Measurements from ENCODE around the gene SIK2. TPM values are rescaled to one million over a fixed set of nuclear protein-coding genes. Genes with fewer than 3 reads are reported as not detected.

Gene SIK2
- total RNA-seq, 1 donor from 2014 or later, result 16.3 TPM

DNA sequence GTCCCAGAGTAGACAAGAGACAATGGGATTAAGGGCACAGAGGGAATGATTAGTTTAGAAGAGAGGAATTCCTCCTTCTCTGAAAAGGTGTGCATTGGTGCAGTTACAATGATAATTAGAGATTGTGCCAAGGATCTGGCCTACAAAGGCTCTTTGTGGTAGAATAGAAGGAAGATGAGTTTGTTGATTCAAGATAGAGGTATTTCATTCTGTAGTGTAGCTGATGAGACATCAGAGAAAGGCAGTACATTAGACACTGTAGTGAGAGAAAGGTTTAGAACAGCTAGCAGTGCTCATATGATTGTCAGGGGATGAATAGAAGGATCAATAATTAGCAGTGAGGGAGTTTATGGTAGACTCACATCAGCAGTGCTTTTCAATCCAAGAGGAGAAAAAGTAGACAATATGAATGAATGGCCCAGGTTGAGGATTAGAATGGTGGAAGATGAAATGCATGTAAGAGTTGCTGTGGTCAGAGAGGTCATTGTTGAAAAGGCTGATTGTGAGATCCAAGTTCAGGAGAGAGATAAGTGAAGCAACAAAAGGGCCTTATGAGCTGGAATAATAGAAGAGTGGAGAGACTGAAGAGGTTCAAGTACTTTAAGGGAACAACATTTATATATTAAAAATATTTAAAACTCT is 28.9 kb downstream of the SIK2 start:
- H3K27me3 Mint-ChIP-seq (ENCODE audit: insufficient read depth, low read depth), result no peaks in the 10 kb centered on the region
- no peaks in the 10 kb centered on the region for H3K36me3 ChIP-seq
- H3K9me3 Mint-ChIP-seq, result no peaks in the 10 kb centered on the region
- H3K9ac ChIP-seq, result no peak overlapping the region
- DNase-seq (ENCODE audit: low spot score), result peak; percentile 17
- no peaks in the 10 kb centered on the region for H4K20me1 ChIP-seq (ENCODE audit: low read depth)
- H3K4me1 Mint-ChIP-seq, result peaks cover 19% of the 10 kb centered on the region
- H3K79me2 ChIP-seq (ENCODE audit: low read depth), result peaks cover 3% of the 10 kb centered on the region
- H3K4me3 ChIP-seq, result no peak overlapping the region
- H3K9me3 ChIP-seq (ENCODE audit: low read depth), result no peaks in the 10 kb centered on the region
- H3K27ac ChIP-seq, result no peak overlapping the region
- peaks cover 8% of the 10 kb centered on the region for H3K36me3 Mint-ChIP-seq
- H2AFZ ChIP-seq (replicated peaks), result no peak overlapping the region
- no peaks in the 10 kb centered on the region for H3K27me3 ChIP-seq
- H3K4me2 ChIP-seq, result peak overlapping the region; percentile 53
- peaks cover 11% of the 10 kb centered on the region for H3F3A ChIP-seq (ENCODE audit: low read depth)
- H3K27ac Mint-ChIP-seq, result no peak overlapping the region
- no peak for TF ChIP-seq EZH2phosphoT487 (IDR thresholded peaks at IDR 0.05)
- no peak overlapping the region for H3K4me3 Mint-ChIP-seq
- peaks cover 41% of the 10 kb centered on the region for H3K4me1 ChIP-seq

DNA sequence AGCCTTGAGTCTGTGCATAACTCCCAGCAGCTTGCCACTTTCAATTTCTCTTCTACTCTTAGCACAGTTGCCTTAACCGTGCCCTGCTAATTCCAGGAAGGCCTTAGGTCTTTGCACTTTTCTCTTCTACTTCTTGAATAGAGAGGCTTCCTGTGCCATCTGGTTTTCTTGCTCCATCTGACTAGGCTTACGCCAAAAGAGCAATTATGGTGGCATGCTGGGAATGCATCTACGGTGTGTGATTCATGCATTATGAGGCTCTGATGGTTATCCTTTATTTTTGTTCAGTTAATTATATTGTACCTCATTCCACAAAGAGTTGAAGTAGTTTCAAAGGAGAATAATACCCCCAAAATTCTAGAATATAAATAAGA is 29.4 kb downstream of the SIK2 start:
- DNase-seq (ENCODE audit: low spot score), result no peak
- peaks cover 3% of the 10 kb centered on the region for H3K79me2 ChIP-seq (ENCODE audit: low read depth)
- H3K9me3 ChIP-seq (ENCODE audit: low read depth), result no peaks in the 10 kb centered on the region
- H3K27me3 ChIP-seq, result no peaks in the 10 kb centered on the region
- H3K4me1 ChIP-seq, result peaks cover 46% of the 10 kb centered on the region
- no peak overlapping the region for H3K4me3 ChIP-seq
- no peak overlapping the region for H3K9ac ChIP-seq
- no peak overlapping the region for H3K27ac ChIP-seq
- H3K4me2 ChIP-seq, result no peak overlapping the region
- TF ChIP-seq EZH2phosphoT487 (IDR thresholded peaks at IDR 0.05), result no peak
- no peak overlapping the region for H3K27ac Mint-ChIP-seq
- H3K36me3 Mint-ChIP-seq, result peaks cover 8% of the 10 kb centered on the region
- H3F3A ChIP-seq (ENCODE audit: low read depth), result peaks cover 11% of the 10 kb centered on the region
- no peaks in the 10 kb centered on the region for H3K36me3 ChIP-seq
- no peaks in the 10 kb centered on the region for H4K20me1 ChIP-seq (ENCODE audit: low read depth)
- H2AFZ ChIP-seq (replicated peaks), result no peak overlapping the region
- no peaks in the 10 kb centered on the region for H3K9me3 Mint-ChIP-seq
- peaks cover 24% of the 10 kb centered on the region for H3K4me1 Mint-ChIP-seq
- H3K27me3 Mint-ChIP-seq (ENCODE audit: insufficient read depth, low read depth), result no peaks in the 10 kb centered on the region
- no peak overlapping the region for H3K4me3 Mint-ChIP-seq

- TF ChIP-seq EZH2 (IDR thresholded peaks at IDR 0.05), result no peak
- no peak for TF ChIP-seq CTCF (IDR thresholded peaks at IDR 0.05)
- TF ChIP-seq EZH2phosphoT487 (IDR thresholded peaks at IDR 0.05), result no peak
- Histone ChIP-seq H3K36me3 (peaks cover 2% of the 10 kb centered on the region), H2AFZ (replicated peaks) (no peak overlapping the region), H3K4me1 (peaks cover 50% of the 10 kb centered on the region), H3K4me3 (no peak overlapping the region), H4K20me1 (ENCODE audit: low read depth) (no peaks in the 10 kb centered on the region), H3K27ac (peak overlapping the region; percentile 36), H3K79me2 (ENCODE audit: low read depth) (peaks cover 3% of the 10 kb centered on the region), H3K4me2 (no peak overlapping the region), H3K9me3 (ENCODE audit: low read depth) (no peaks in the 10 kb centered on the region), H3K9ac (no peak overlapping the region), H3F3A (ENCODE audit: low read depth) (peaks cover 11% of the 10 kb centered on the region), H3K27me3 (no peaks in the 10 kb centered on the region)
- Mint-ChIP-seq H3K4me3 (no peak overlapping the region), H3K27me3 (ENCODE audit: insufficient read depth, low read depth) (no peaks in the 10 kb centered on the region), H3K36me3 (peaks cover 12% of the 10 kb centered on the region), H3K4me1 (peaks cover 28% of the 10 kb centered on the region), H3K27ac (no peak overlapping the region), H3K9me3 (no peaks in the 10 kb centered on the region)
- DNase-seq (ENCODE audit: low spot score), result no peak
These were observed 30.4 kb downstream of the SIK2 start for GRCh38 chr11:111632516-111633220.

- Histone ChIP-seq H3F3A (ENCODE audit: low read depth) (peaks cover 11% of the 10 kb centered on the region), H3K4me3 (no peak overlapping the region), H3K79me2 (ENCODE audit: low read depth) (peaks cover 3% of the 10 kb centered on the region), H3K4me1 (peaks cover 50% of the 10 kb centered on the region), H3K27ac (peak overlapping the region; percentile 36), H3K36me3 (peaks cover 3% of the 10 kb centered on the region), H3K9ac (no peak overlapping the region), H2AFZ (replicated peaks) (no peak overlapping the region), H3K9me3 (ENCODE audit: low read depth) (no peaks in the 10 kb centered on the region), H3K4me2 (peak overlapping the region; percentile 21), H4K20me1 (ENCODE audit: low read depth) (no peaks in the 10 kb centered on the region), H3K27me3 (no peaks in the 10 kb centered on the region)
- no peaks in the 10 kb centered on the region for H3K27me3 Mint-ChIP-seq (ENCODE audit: insufficient read depth, low read depth)
- peaks cover 15% of the 10 kb centered on the region for H3K36me3 Mint-ChIP-seq
- TF ChIP-seq EZH2 (IDR thresholded peaks at IDR 0.05) (no peak), EZH2phosphoT487 (IDR thresholded peaks at IDR 0.05) (no peak), CTCF (IDR thresholded peaks at IDR 0.05) (no peak)
- H3K4me3 Mint-ChIP-seq, result no peak overlapping the region
- peaks cover 33% of the 10 kb centered on the region for H3K4me1 Mint-ChIP-seq
- H3K9me3 Mint-ChIP-seq, result no peaks in the 10 kb centered on the region
- H3K27ac Mint-ChIP-seq, result no peak overlapping the region
- no peak for DNase-seq (ENCODE audit: low spot score)
These were observed 31.0 kb downstream of the SIK2 start for GRCh38 chr11:111633248-111633647.
